Measurements from ENCODE around the gene COL28A1.
A peak's percentile ranks its signal among the peaks of the same experiment; 100 is the strongest.

COL28A1 gene

GRCh38 chr7:7568553-7568952, 32.9 kb upstream of the COL28A1 start:
- H2BK5ac ChIP-seq (ENCODE audit: low read depth, low read length, poor library complexity): no peak overlapping the region
- no peaks in the 10 kb centered on the region for H3K27me3 ChIP-seq (ENCODE audit: insufficient read depth, low read length)
- DNase-seq: no peak
- no peak overlapping the region for H3K4ac ChIP-seq (ENCODE audit: low read depth, low read length)
- no peak overlapping the region for H3K4me3 ChIP-seq (ENCODE audit: low read depth, low read length)
- no peaks in the 10 kb centered on the region for H3K9me3 ChIP-seq (ENCODE audit: insufficient read depth, low read depth, low read length)
- H2BK120ac ChIP-seq (ENCODE audit: insufficient read depth, low read length, poor library complexity): no peak overlapping the region
- H3K9ac ChIP-seq (ENCODE audit: low read length): no peak overlapping the region
- no peak overlapping the region for H3K23ac ChIP-seq (ENCODE audit: low read length)
- peaks cover 8 to 20% of the 10 kb centered on the region in 2 experiments for H3K4me1 ChIP-seq (ENCODE audit: control insufficient read depth in 1 of 2, insufficient read depth in 2 of 2, low read length in 2 of 2)
- no peak overlapping the region for H3K18ac ChIP-seq (ENCODE audit: low read length)
- no CpG with 5 or more reads among the region's 4 CpGs for WGBS (ENCODE audit: extremely low coverage, insufficient coverage, insufficient read length)
- no peak overlapping the region for H2BK12ac ChIP-seq (ENCODE audit: low read length)
- no peak overlapping the region for H3K27ac ChIP-seq (ENCODE audit: low read depth, low read length)
- H4K91ac ChIP-seq (ENCODE audit: low read depth, low read length): no peak overlapping the region
- no peak overlapping the region for H4K8ac ChIP-seq (ENCODE audit: low read depth, low read length)
- H4K12ac ChIP-seq (ENCODE audit: low read depth, low read length): no peak overlapping the region
- peak overlapping the region; percentile 33 for H3K4me2 ChIP-seq (ENCODE audit: low read length)
- H3K79me2 ChIP-seq (ENCODE audit: control insufficient read depth, insufficient read depth, low read length, poor library complexity): peaks cover 10% of the 10 kb centered on the region
- no peaks in the 10 kb centered on the region for H3K36me3 ChIP-seq (ENCODE audit: control insufficient read depth in 1 of 2, insufficient read depth in 2 of 2, low read length in 2 of 2)
- H2AFZ ChIP-seq (ENCODE audit: insufficient read depth, low read length, poor library complexity): no peak overlapping the region
- peaks cover 24% of the 10 kb centered on the region for H3K79me1 ChIP-seq (ENCODE audit: low read length)
- H2AK5ac ChIP-seq (ENCODE audit: low read length): no peak overlapping the region
- H3K14ac ChIP-seq (ENCODE audit: low read length): no peak overlapping the region

- peaks cover 24% of the 10 kb centered on the region for H3K79me1 ChIP-seq (ENCODE audit: low read length)
- peaks cover 8 to 20% of the 10 kb centered on the region in 2 experiments for H3K4me1 ChIP-seq (ENCODE audit: control insufficient read depth in 1 of 2, insufficient read depth in 2 of 2, low read length in 2 of 2)
- H3K79me2 ChIP-seq (ENCODE audit: control insufficient read depth, insufficient read depth, low read length, poor library complexity): peaks cover 10% of the 10 kb centered on the region
- H3K4ac ChIP-seq (ENCODE audit: low read depth, low read length): no peak overlapping the region
- H3K27ac ChIP-seq (ENCODE audit: low read depth, low read length): no peak overlapping the region
- no peak overlapping the region for H3K4me3 ChIP-seq (ENCODE audit: low read depth, low read length)
- no peak overlapping the region for H2BK12ac ChIP-seq (ENCODE audit: low read length)
- H3K4me2 ChIP-seq (ENCODE audit: low read length): peak overlapping the region; percentile 85
- no peak overlapping the region for H2AFZ ChIP-seq (ENCODE audit: insufficient read depth, low read length, poor library complexity)
- no peak overlapping the region for H3K14ac ChIP-seq (ENCODE audit: low read length)
- no peak overlapping the region for H2BK120ac ChIP-seq (ENCODE audit: insufficient read depth, low read length, poor library complexity)
- no peak overlapping the region for H4K12ac ChIP-seq (ENCODE audit: low read depth, low read length)
- DNase-seq: no peak
- H2AK5ac ChIP-seq (ENCODE audit: low read length): no peak overlapping the region
- no peak overlapping the region for H3K23ac ChIP-seq (ENCODE audit: low read length)
- no peak overlapping the region for H4K8ac ChIP-seq (ENCODE audit: low read depth, low read length)
- H4K91ac ChIP-seq (ENCODE audit: low read depth, low read length): no peak overlapping the region
- H3K27me3 ChIP-seq (ENCODE audit: insufficient read depth, low read length): no peaks in the 10 kb centered on the region
- no peak overlapping the region for H3K9ac ChIP-seq (ENCODE audit: low read length)
- no peaks in the 10 kb centered on the region for H3K9me3 ChIP-seq (ENCODE audit: insufficient read depth, low read depth, low read length)
- no peak overlapping the region for H3K18ac ChIP-seq (ENCODE audit: low read length)
- H3K36me3 ChIP-seq (ENCODE audit: control insufficient read depth in 1 of 2, insufficient read depth in 2 of 2, low read length in 2 of 2): no peaks in the 10 kb centered on the region
- WGBS (ENCODE audit: extremely low coverage, insufficient coverage, insufficient read length): no CpG with 5 or more reads among the region's 2 CpGs
- no peak overlapping the region for H2BK5ac ChIP-seq (ENCODE audit: low read depth, low read length, poor library complexity)
Observed at GRCh38 chr7:7567898-7568531, 32.3 kb upstream of the COL28A1 start.

GRCh38 chr7:7566651-7567611, 31.3 kb upstream of the COL28A1 start, which contains the start of gene MIOS:
Gene MIOS (plus strand): TSS chr7:7566884. CDS start chr7:7572476, 5,592 bp downstream.
- H3K18ac ChIP-seq (ENCODE audit: low read length): peak within 1 kb of the TSS; percentile 89
- H3K79me2 ChIP-seq (ENCODE audit: control insufficient read depth, insufficient read depth, low read length, poor library complexity): peaks cover 10% of the 10 kb centered on the region
- H3K27me3 ChIP-seq (ENCODE audit: insufficient read depth, low read length): no peaks in the 10 kb centered on the region
- peak within 1 kb of the TSS; percentile 91 for H3K23ac ChIP-seq (ENCODE audit: low read length)
- H4K8ac ChIP-seq (ENCODE audit: low read depth, low read length): peak within 1 kb of the TSS; percentile 84
- H3K9me3 ChIP-seq (ENCODE audit: insufficient read depth, low read depth, low read length): no peaks in the 10 kb centered on the region
- peak within 1 kb of the TSS; percentile 39 for H2AK5ac ChIP-seq (ENCODE audit: low read length)
- H3K27ac ChIP-seq (ENCODE audit: low read depth, low read length): peak within 1 kb of the TSS; percentile 94
- peak within 1 kb of the TSS; percentile 80 for H3K14ac ChIP-seq (ENCODE audit: low read length)
- no peaks in the 10 kb centered on the region for H3K36me3 ChIP-seq (ENCODE audit: control insufficient read depth in 1 of 2, insufficient read depth in 2 of 2, low read length in 2 of 2)
- peak within 1 kb of the TSS; percentile 92 for H3K4ac ChIP-seq (ENCODE audit: low read depth, low read length)
- peaks cover 8 to 20% of the 10 kb centered on the region in 2 experiments for H3K4me1 ChIP-seq (ENCODE audit: control insufficient read depth in 1 of 2, insufficient read depth in 2 of 2, low read length in 2 of 2)
- H4K91ac ChIP-seq (ENCODE audit: low read depth, low read length): peak within 1 kb of the TSS; percentile 80
- H4K12ac ChIP-seq (ENCODE audit: low read depth, low read length): peak within 1 kb of the TSS; percentile 63
- H3K9ac ChIP-seq (ENCODE audit: low read length): peak within 1 kb of the TSS; percentile 96
- peak within 1 kb of the TSS; percentile 97 for H3K4me3 ChIP-seq (ENCODE audit: low read depth, low read length)
- peak within 1 kb of the TSS; percentile 95 for H2BK12ac ChIP-seq (ENCODE audit: low read length)
- H3K79me1 ChIP-seq (ENCODE audit: low read length): peaks cover 24% of the 10 kb centered on the region
- DNase-seq: peak; percentile 81 to 85
- peak within 1 kb of the TSS; percentile 86 for H2AFZ ChIP-seq (ENCODE audit: insufficient read depth, low read length, poor library complexity)
- peak within 1 kb of the TSS; percentile 85 for H2BK5ac ChIP-seq (ENCODE audit: low read depth, low read length, poor library complexity)
- no CpG with 5 or more reads among the region's 96 CpGs for WGBS (ENCODE audit: extremely low coverage, insufficient coverage, insufficient read length)
- H2BK120ac ChIP-seq (ENCODE audit: insufficient read depth, low read length, poor library complexity): peak within 1 kb of the TSS; percentile 90
- peak within 1 kb of the TSS; percentile 85 for H3K4me2 ChIP-seq (ENCODE audit: low read length)

GRCh38 chr7:7565746-7566650, 30.3 kb upstream of the COL28A1 start:
- no CpG with 5 or more reads among the region's 26 CpGs for WGBS (ENCODE audit: extremely low coverage, insufficient coverage, insufficient read length)
- H3K4me3 ChIP-seq (ENCODE audit: low read depth, low read length): no peak overlapping the region
- no peaks in the 10 kb centered on the region for H3K36me3 ChIP-seq (ENCODE audit: control insufficient read depth in 1 of 2, insufficient read depth in 2 of 2, low read length in 2 of 2)
- no peak overlapping the region for H3K23ac ChIP-seq (ENCODE audit: low read length)
- H3K79me2 ChIP-seq (ENCODE audit: control insufficient read depth, insufficient read depth, low read length, poor library complexity): peaks cover 10% of the 10 kb centered on the region
- H3K18ac ChIP-seq (ENCODE audit: low read length): peak overlapping the region; percentile 70
- peak overlapping the region; percentile 80 for H4K91ac ChIP-seq (ENCODE audit: low read depth, low read length)
- H3K9me3 ChIP-seq (ENCODE audit: insufficient read depth, low read depth, low read length): no peaks in the 10 kb centered on the region
- DNase-seq: peak; percentile 80 to 97
- H2AFZ ChIP-seq (ENCODE audit: insufficient read depth, low read length, poor library complexity): peak overlapping the region; percentile 50
- peak overlapping the region; percentile 15 for H3K4ac ChIP-seq (ENCODE audit: low read depth, low read length)
- H2BK12ac ChIP-seq (ENCODE audit: low read length): peak overlapping the region; percentile 95
- peak overlapping the region; percentile 68 for H2BK5ac ChIP-seq (ENCODE audit: low read depth, low read length, poor library complexity)
- H3K27me3 ChIP-seq (ENCODE audit: insufficient read depth, low read length): no peaks in the 10 kb centered on the region
- peak overlapping the region; percentile 85 for H3K4me2 ChIP-seq (ENCODE audit: low read length)
- H3K14ac ChIP-seq (ENCODE audit: low read length): peak overlapping the region; percentile 21
- H3K27ac ChIP-seq (ENCODE audit: low read depth, low read length): peak overlapping the region; percentile 94
- peak overlapping the region; percentile 70 for H2BK120ac ChIP-seq (ENCODE audit: insufficient read depth, low read length, poor library complexity)
- peaks cover 8 to 20% of the 10 kb centered on the region in 2 experiments for H3K4me1 ChIP-seq (ENCODE audit: control insufficient read depth in 1 of 2, insufficient read depth in 2 of 2, low read length in 2 of 2)
- peaks cover 24% of the 10 kb centered on the region for H3K79me1 ChIP-seq (ENCODE audit: low read length)
- peak overlapping the region; percentile 28 for H4K12ac ChIP-seq (ENCODE audit: low read depth, low read length)
- H2AK5ac ChIP-seq (ENCODE audit: low read length): peak overlapping the region; percentile 39
- H4K8ac ChIP-seq (ENCODE audit: low read depth, low read length): peak overlapping the region; percentile 71
- H3K9ac ChIP-seq (ENCODE audit: low read length): no peak overlapping the region

Measured in trophoblast cell (in vitro differentiated cells and primary cell).